ENCODE measurements around the gene MYL12A.

- TF ChIP-seq EZH2phosphoT487 (IDR thresholded peaks at IDR 0.05; ENCODE audit: insufficient read depth, low read depth) (no peak), EZH2 (IDR thresholded peaks at IDR 0.05; ENCODE audit: insufficient read depth, poor library complexity, severe bottlenecking) (no peak)
Observed at GRCh38 chr18:3205239-3205638, 42.4 kb upstream of the MYL12A start.

Measured in GM23248 (cell line).